ENCODE results near the gene LGALS3BP. TPM values are rescaled to one million over a fixed set of nuclear protein-coding genes. Genes with fewer than 3 reads are reported as not detected.
"Not testable (repeated sequence)": the region's sequence is repeated elsewhere in the genome, so short reads cannot be mapped to it uniquely, and the experiment has no call there.

LGALS3BP gene
- total RNA-seq, 1 experiment from 2014 or later, result 383 TPM

- no peak for DNase-seq (ENCODE audit: extremely low read depth, low read depth)
Measured at GRCh38 chr17:78966910-78967600, 12.7 kb downstream of the LGALS3BP start.

- DNase-seq (ENCODE audit: extremely low read depth, low read depth), result no peak
Measured at GRCh38 chr17:78966123-78966813, 13.5 kb downstream of the LGALS3BP start.

- DNase-seq (ENCODE audit: extremely low read depth, low read depth), result no peak
Measured at GRCh38 chr17:78965491-78965924, 14.2 kb downstream of the LGALS3BP start.

- no peak for DNase-seq (ENCODE audit: extremely low read depth, low read depth)
Measured at GRCh38 chr17:78963378-78963777, 16.3 kb downstream of the LGALS3BP start.

GRCh38 chr17:78962984-78963348 is 16.8 kb downstream of the LGALS3BP start:
- not testable (repeated sequence) for DNase-seq (ENCODE audit: extremely low read depth, low read depth)

- no peak for DNase-seq (ENCODE audit: extremely low read depth, low read depth)
Measured at GRCh38 chr17:78962345-78962983, 17.3 kb downstream of the LGALS3BP start.

GRCh38 chr17:78961571-78961970 is 18.2 kb downstream of the LGALS3BP start:
- no peak for DNase-seq (ENCODE audit: extremely low read depth, low read depth)

GRCh38 chr17:78960928-78961327 is 18.8 kb downstream of the LGALS3BP start:
- no peak for DNase-seq (ENCODE audit: extremely low read depth, low read depth)

GRCh38 chr17:78959803-78960202 is 19.9 kb downstream of the LGALS3BP start:
- no peak for DNase-seq (ENCODE audit: extremely low read depth, low read depth)

GRCh38 chr17:78958641-78959127 is 21.0 kb downstream of the LGALS3BP start:
- no peak for DNase-seq (ENCODE audit: extremely low read depth, low read depth)

- DNase-seq (ENCODE audit: extremely low read depth, low read depth), result no peak
Measured at GRCh38 chr17:78957128-78957527, 22.6 kb downstream of the LGALS3BP start.

- DNase-seq (ENCODE audit: extremely low read depth, low read depth), result no peak
Measured at GRCh38 chr17:78956254-78956653, 23.5 kb downstream of the LGALS3BP start.

GRCh38 chr17:78954684-78955083 is 25.0 kb downstream of the LGALS3BP start:
- DNase-seq (ENCODE audit: extremely low read depth, low read depth), result no peak

- DNase-seq (ENCODE audit: extremely low read depth, low read depth), result no peak
Measured at GRCh38 chr17:78953356-78954350, 26.1 kb downstream of the LGALS3BP start.

GRCh38 chr17:78952706-78953105 is 27.0 kb downstream of the LGALS3BP start:
- DNase-seq (ENCODE audit: extremely low read depth, low read depth), result no peak

- DNase-seq (ENCODE audit: extremely low read depth, low read depth), result no peak
Measured at GRCh38 chr17:78951967-78952551, 27.7 kb downstream of the LGALS3BP start.

- no peak for DNase-seq (ENCODE audit: extremely low read depth, low read depth)
Measured at GRCh38 chr17:78950870-78951269, 28.9 kb downstream of the LGALS3BP start.

- no peak for DNase-seq (ENCODE audit: extremely low read depth, low read depth)
Measured at GRCh38 chr17:78947235-78948149, 32.2 kb downstream of the LGALS3BP start.

- DNase-seq (ENCODE audit: extremely low read depth, low read depth), result no peak
Measured at GRCh38 chr17:78946631-78947030, 33.1 kb downstream of the LGALS3BP start.

Data from NCI-H460 (cell line).